K562 (cell line): ENCODE results near the gene MDP1. TPM values are rescaled to one million over a fixed set of nuclear protein-coding genes. Genes with fewer than 3 reads are reported as not detected.

Experiments
- ATAC-seq: fragments of 200-7000 bp; cut with Tn5 transposase; 3 replicates; pipeline ENCODE4 v1.9.1; 2020; ENCODE audit warnings: moderate library complexity
- BruUV-seq: library from RNA; stranded (reverse); fragments of 400-500 nt; replicated peaks from 2 replicates; lab custom pipeline; 2021; lab: Mats Ljungman, UMichigan
- CTCF ChIA-PET: fragments of 300-600 bp; formaldehyde crosslinking; extraction: SDS; loops from one replicate; lab custom pipeline; 2021; ENCODE audit warnings: low intra/inter-chr PET ratio; lab: Yijun Ruan, JAX
- POLR2A ChIA-PET: fragments of 300-600, 350-650 bp; sonication (Branson Sonifier 250); formaldehyde crosslinking; extraction: SDS; loops from one replicate; lab custom pipeline; 2021; ENCODE audit warnings: antibody characterized with exemption, inconsistent platforms; lab: Yijun Ruan, JAX
- DNase-seq, 4 experiments: peaks; one replicate each; pipeline versions ENCODE4 v3.0.0 to v3.0.0-alpha.2; 2011 to 2018; ENCODE audit warnings: low spot score in 3 of 4, mixed read lengths in 3 of 4; ENCODE audit errors: extremely low read depth in 1 of 4
- FAIRE-seq: peaks from 2 replicates; lab custom pipeline; 2011; peaks lifted over from hg19 to GRCh38; lab: Jason Lieb, UNC
- H2AFZ ChIP-seq: 2 replicates; pipeline ENCODE4 v1.6.0; 2011; ENCODE audit warnings: low read depth, low read length, control low read depth, inconsistent platforms
- H3K27ac ChIP-seq: fragments of 200-600 bp; 3 replicates; pipeline ENCODE4 v1.8.0; 2011; ENCODE audit warnings: low read depth, mild to moderate bottlenecking, control low read depth, inconsistent platforms, low read length, moderate library complexity, mixed read lengths; ENCODE audit errors: extremely low read depth
- H3K27me3 ChIP-seq, 2 experiments: fragments of 300-600 bp in 1 of 2; 2 replicates in 1 of 2; 3 replicates in 1 of 2; pipeline versions ENCODE4 v1.6.0 to v1.8.0; 2011; ENCODE audit warnings: inconsistent platforms in 2 of 2, low read length in 2 of 2, mild to moderate bottlenecking in 1 of 2, mixed read lengths in 1 of 2, moderate library complexity in 1 of 2; ENCODE audit not compliant: control insufficient read depth in 2 of 2, insufficient read depth in 2 of 2
- H3K36me3 ChIP-seq: fragments of 300-600 bp; 3 replicates; pipeline ENCODE4 v1.8.0; 2011; ENCODE audit warnings: mild to moderate bottlenecking, low read length, inconsistent platforms; ENCODE audit not compliant: control insufficient read depth, insufficient read depth
- H3K4me1 ChIP-seq, 2 experiments: fragments of 200-600 bp in 1 of 2; replicated peaks in 1 of 2; 2 replicates in 1 of 2; 3 replicates in 1 of 2; pipeline versions ENCODE4 v1.5.1 to v1.8.0; 2011; ENCODE audit warnings: inconsistent platforms in 2 of 2, low read length in 2 of 2, mild to moderate bottlenecking in 1 of 2, mixed read lengths in 1 of 2, moderate library complexity in 1 of 2; ENCODE audit not compliant: control insufficient read depth in 2 of 2, insufficient read depth in 2 of 2
- H3K4me2 ChIP-seq: 2 replicates; pipeline ENCODE4 v1.6.1; 2011; ENCODE audit warnings: low read length, control low read depth, inconsistent platforms, mixed read lengths; ENCODE audit not compliant: insufficient read depth
- H3K4me3 ChIP-seq: fragments of 200-600 bp; sonication (generic), shearing (Covaris generic); 2 replicates; pipeline ENCODE4 v1.5.1; 2016; ENCODE audit warnings: control low read depth, inconsistent platforms
- H3K79me2 ChIP-seq: fragments of 200-600 bp; 3 replicates; pipeline ENCODE4 v1.8.0; 2011; ENCODE audit warnings: low read length, inconsistent platforms; ENCODE audit not compliant: control insufficient read depth, insufficient read depth
- H3K9ac ChIP-seq, 2 experiments: 2 replicates each; pipeline versions ENCODE4 v1.6.0 to v1.6.1; 2011; ENCODE audit warnings: low read depth in 2 of 2, low read length in 2 of 2, control low read depth in 1 of 2, inconsistent platforms in 1 of 2, mild to moderate bottlenecking in 1 of 2, mixed read lengths in 1 of 2; ENCODE audit not compliant: insufficient read depth in 1 of 2
- H3K9me1 ChIP-seq: one replicate; pipeline ENCODE4 v1.6.0; 2011; ENCODE audit warnings: inconsistent platforms, mild to moderate bottlenecking, low read length, moderate library complexity; ENCODE audit not compliant: control insufficient read depth, insufficient read depth
- H3K9me3 ChIP-seq: replicated peaks from 2 replicates; pipeline ENCODE4 v1.5.1; 2011; ENCODE audit warnings: low read depth, low read length, inconsistent platforms; ENCODE audit not compliant: control insufficient read depth, insufficient read depth
- H4K20me1 ChIP-seq: replicated peaks from 2 replicates; pipeline ENCODE4 v1.6.1; 2011; ENCODE audit warnings: low read length, inconsistent platforms, mixed read lengths; ENCODE audit not compliant: control insufficient read depth, insufficient read depth
- ELK3 ChIP-seq: fragments of 450-650 bp; formaldehyde crosslinking; IDR thresholded peaks from 2 replicates; pipeline ENCODE4 v1.4.0; 2020; ENCODE audit warnings: mild to moderate bottlenecking
- FOXK1 ChIP-seq: sonication (generic); formaldehyde crosslinking; IDR thresholded peaks from 2 replicates; pipeline ENCODE4 v1.8.0; 2022; ENCODE audit warnings: missing genetic modification reagents, mild to moderate bottlenecking, borderline replicate concordance
- PPARD ChIP-seq: fragments of 250-450 bp; sonication (Bioruptor Pico); IDR thresholded peaks from 2 replicates; pipeline ENCODE4 v1.8.0; 2022; ENCODE audit warnings: inconsistent platforms, mild to moderate bottlenecking, moderate library complexity
- U2AF1 ChIP-seq: fragments of 200-400 bp; formaldehyde crosslinking; optimal IDR thresholded peaks from 2 replicates; pipeline ENCODE3; 2017; ENCODE audit warnings: mild to moderate bottlenecking, low read depth, low read length, moderate library complexity
- WGBS: fragments of 100-300 bp; shearing (Covaris generic); methylation state at CpG from one replicate; pipeline ENCODE4 v1.1.6; 2016; ENCODE audit warnings: low coverage, mixed read lengths; ENCODE audit not compliant: insufficient coverage; ENCODE audit errors: missing lambda C conversion rate; 5-methylcytosine and 5-hydroxymethylcytosine counted together
- in situ Hi-C: fragments of 300-500 bp; cut with MboI; formaldehyde crosslinking; loops from 4 replicates; pipeline ENCODE4 v1.15.0; 2018; ENCODE audit warnings: inconsistent platforms, mixed read lengths
- intact Hi-C: fragments of 100-400 bp; cut with micrococcal nuclease; formaldehyde crosslinking; loops from 2 replicates; pipeline ENCODE4 v1.14.2; 2022
- polyA plus RNA-seq, 8 experiments: library from polyadenylated mRNA; depleted of rRNA in 4 of 8; stranded (reverse) in 5 of 8; unstranded in 3 of 8; fragments of >200 nt; fragmentation: Nextera tagmentation in 2 of 8; fragmentation: Illumina TruSeq in 1 of 8; extraction: Ambion mirVana in 2 of 8; extraction: Trizol in 1 of 8; gene quantifications; 2 replicates each; pipeline versions ENCODE4 v1.2.1 to v1.2.3, GENCODE V29; 2011 to 2014; ENCODE audit warnings: inconsistent platforms in 1 of 8, missing spikeins in 1 of 8
- total RNA-seq, 7 experiments: library from RNA; depleted of rRNA in 6 of 7; stranded (reverse); fragments of >200 nt in 6 of 7; fragmentation: Illumina TruSeq in 2 of 7; extraction: Trizol in 2 of 7; gene quantifications; 2 replicates each; pipeline versions ENCODE4 v1.2.1 to v1.2.3, GENCODE V29; 2011 to 2021; ENCODE audit warnings: low replicate concordance in 1 of 7

MDP1 gene
- total and polyA plus RNA-seq, 9 of the 15 experiments (the other 6 are each of a cell fraction or from before 2014, with no cell fraction given) = 2.7 to 29.6 (median 11.0) TPM

GRCh38 chr14:24261256-24261968 lies 45.5 kb upstream of the MDP1 start:
- Histone ChIP-seq H3K27me3 (no peaks in the 10 kb centered on the region), H3K27ac (no peak overlapping the region), H3K4me1 (peaks cover 12 to 56% of the 10 kb centered on the region in 2 experiments; a peak in 4 of 5 replicates), H3K9me1 (no peaks in the 10 kb centered on the region), H3K9me3 (no peaks in the 10 kb centered on the region), H2AFZ (no peak overlapping the region), H3K36me3 (no peaks in the 10 kb centered on the region), H4K20me1 (no peaks in the 10 kb centered on the region), H3K4me2 (no peak overlapping the region), H3K79me2 (no peaks in the 10 kb centered on the region), H3K4me3 (no peak overlapping the region), H3K9ac (no peak overlapping the region)
- FAIRE-seq = no peak
- TF ChIP-seq PPARD (CRISPR knock-in tag) (no peak), FOXK1 (CRISPR knock-in tag) (no peak), U2AF1 (no peak), ELK3 (CRISPR knock-in tag) (no peak)
- ATAC-seq = no peak
- DNase-seq = no peak
- ChIA-PET POLR2A (interaction anchor here (0.6 to 1.6 kb wide), 4 partner anchors 8 to 180 kb away, joined by 3 to 4 read pairs (median 4); no protein-coding TSS in a partner anchor), CTCF (no interaction called here)
- no TSS peak for BruUV-seq
- in situ Hi-C loops (no loop called here), intact Hi-C loops (no loop called here)
- 55% methylated on average over 19 of the region's 20 CpGs for WGBS
